ENCODE results near the gene CBFA2T3. TPM values are rescaled to one million over a fixed set of nuclear protein-coding genes. Genes with fewer than 3 reads are reported as not detected.

The CBFA2T3 gene
- total RNA-seq, 1 experiment from 2014 or later = not detected

- DNase-seq (ENCODE audit: low read depth) = no peak
Observed at GRCh38 chr16:88842308-88842756, 134.7 kb downstream of the CBFA2T3 start.

- DNase-seq (ENCODE audit: low read depth) = no peak
Observed at GRCh38 chr16:88841521-88842307, 135.3 kb downstream of the CBFA2T3 start.

GRCh38 chr16:88840600-88841215, 136.3 kb downstream of the CBFA2T3 start:
- no peak for DNase-seq (ENCODE audit: low read depth)

GRCh38 chr16:88839745-88840599, 137.0 kb downstream of the CBFA2T3 start:
- no peak for DNase-seq (ENCODE audit: low read depth)

GRCh38 chr16:88839026-88839529, 137.9 kb downstream of the CBFA2T3 start:
- no peak for DNase-seq (ENCODE audit: low read depth)

GRCh38 chr16:88838566-88838965, 138.4 kb downstream of the CBFA2T3 start:
- DNase-seq (ENCODE audit: low read depth) = no peak

GRCh38 chr16:88837806-88838205, 139.2 kb downstream of the CBFA2T3 start:
- DNase-seq (ENCODE audit: low read depth) = no peak

- DNase-seq (ENCODE audit: low read depth) = no peak
Observed at GRCh38 chr16:88836791-88837190, 140.2 kb downstream of the CBFA2T3 start.

GRCh38 chr16:88835818-88836217, 141.2 kb downstream of the CBFA2T3 start:
- no peak for DNase-seq (ENCODE audit: low read depth)

GRCh38 chr16:88835383-88835782, 141.6 kb downstream of the CBFA2T3 start:
- DNase-seq (ENCODE audit: low read depth) = no peak

GRCh38 chr16:88834670-88835069, 142.3 kb downstream of the CBFA2T3 start:
- no peak for DNase-seq (ENCODE audit: low read depth)

GRCh38 chr16:88833086-88833485, 143.9 kb downstream of the CBFA2T3 start:
- no peak for DNase-seq (ENCODE audit: low read depth)

GRCh38 chr16:88831838-88832237, 145.2 kb downstream of the CBFA2T3 start:
- DNase-seq (ENCODE audit: low read depth) = no peak

- no peak for DNase-seq (ENCODE audit: low read depth)
Observed at GRCh38 chr16:88830783-88831182, 146.2 kb downstream of the CBFA2T3 start.

- no peak for DNase-seq (ENCODE audit: low read depth)
Observed at GRCh38 chr16:88830258-88830657, 146.7 kb downstream of the CBFA2T3 start.

- no peak for DNase-seq (ENCODE audit: low read depth)
Observed at GRCh38 chr16:88828711-88829110, 148.3 kb downstream of the CBFA2T3 start.

- no peak for DNase-seq (ENCODE audit: low read depth)
Observed at GRCh38 chr16:88827727-88828126, 149.3 kb downstream of the CBFA2T3 start.

GRCh38 chr16:88826070-88826840, 150.8 kb downstream of the CBFA2T3 start:
- DNase-seq (ENCODE audit: low read depth) = no peak

- no peak for DNase-seq (ENCODE audit: low read depth)
Observed at GRCh38 chr16:88825146-88825545, 151.9 kb downstream of the CBFA2T3 start.
